Right lobe of liver (tissue), 6 donors: Measurements from ENCODE around the gene EPB41. TPM values are rescaled to one million over a fixed set of nuclear protein-coding genes. Genes with fewer than 3 reads are reported as not detected.
A peak's percentile ranks its signal among the peaks of the same experiment; 100 is the strongest.
"Not testable (repeated sequence)": the region's sequence is repeated elsewhere in the genome, so short reads cannot be mapped to it uniquely, and the experiment has no call there.

ENCODE experiments used
- ATAC-seq, 4 donors: fragments of 200-7000 bp; cut with Tn5 transposase; one replicate each; pipeline ENCODE4 v1.9.1; 2020; ENCODE audit warnings: mild to moderate bottlenecking in 4 of 4, moderate library complexity in 4 of 4
- DNase-seq, 3 donors: peaks; one replicate each; pipeline ENCODE4 v3.0.0-alpha.2; 2020
- H3K27ac ChIP-seq, 3 donors: fragments of 200-600 bp; one replicate each; pipeline ENCODE4 v1.8.0; 2022
- H3K27me3 ChIP-seq, 2 donors: fragments of 200-600 bp; one replicate each; pipeline ENCODE4 v1.8.0; 2022
- H3K36me3 ChIP-seq, 4 donors: fragments of 200-600 bp; sonication (generic) in 1 of 4; one replicate each; pipeline versions ENCODE4 v1.5.1 to v1.8.0; 2017 to 2022; ENCODE audit warnings: control low read depth in 1 of 4
- H3K4me1 ChIP-seq, 4 donors: fragments of 200-600 bp; sonication (generic) in 1 of 4; one replicate each; pipeline versions ENCODE4 v1.5.1 to v1.8.0; 2017 to 2022; ENCODE audit warnings: control low read depth in 1 of 4
- H3K4me3 ChIP-seq, 3 donors: fragments of 200-600 bp; one replicate each; pipeline ENCODE4 v1.8.0; 2022
- H3K9me3 ChIP-seq, 4 donors: fragments of 200-600 bp; sonication (generic) in 1 of 4; one replicate each; pipeline versions ENCODE4 v1.5.1 to v1.8.0; 2017 to 2022; ENCODE audit warnings: control low read depth in 1 of 4
- CTCF ChIP-seq, 4 donors: fragments of 200-600 bp in 3 of 4; fragments of 450-650 bp in 1 of 4; IDR thresholded peaks; one replicate each; pipeline versions ENCODE4 v1.5.1 to v1.8.0; 2016 to 2022; ENCODE audit warnings: antibody characterized with exemption in 4 of 4, mild to moderate bottlenecking in 2 of 4
- POLR2A ChIP-seq: fragments of 450-650 bp; IDR thresholded peaks from one replicate; pipeline ENCODE4 v1.6.1; 2017; ENCODE audit warnings: antibody characterized with exemption, mild to moderate bottlenecking
- WGBS: methylation state at CpG from one replicate; pipeline ENCODE4 v1.1.6; 2018; ENCODE audit warnings: low coverage, low lambda C conversion rate; ENCODE audit not compliant: insufficient coverage; ENCODE audit errors: missing lambda C conversion rate; 5-methylcytosine and 5-hydroxymethylcytosine counted together
- intact Hi-C, 2 donors: fragments of 100-400 bp; cut with DNase I; formaldehyde crosslinking; loops; one replicate each; pipeline versions ENCODE4 v1.11.2 to v1.14.1; 2022
- total RNA-seq, 6 experiments: library from RNA; depleted of rRNA in 2 of 6; stranded (reverse); fragments of >200 nt in 2 of 6; fragmentation: NEBNext Ultra II Directional in 3 of 6; extraction: Animal tissue kit (Norgen Biotek cat#: 25700) in 3 of 6; gene quantifications; one replicate each; pipeline versions ENCODE4 v1.1.0 to v1.2.4, GENCODE V29; 2016 to 2023
- donor health status: DM: no; HTN: yes; CAD: no.
- donor health status: DM: no; HTN: no; CAD: no.
- donor health status: DM: no; HTN: no; CAD: no.
- donor health status: DM: no; HTN: yes; CAD: no.
- donor health status: DM: no; HTN: yes; CAD: no.

The EPB41 gene
- total RNA-seq, 6 experiments from 2014 or later: 35.3 to 58.7 (median 49.2) TPM

GRCh38 chr1:29144178-29144577, 229.8 kb downstream of the EPB41 start:
- intact Hi-C loops: no loop called here
- peaks cover 0 to 37% (median 15%) of the 10 kb centered on the region in 4 donors for H3K4me1 ChIP-seq
- H3K27me3 ChIP-seq: no peaks in the 10 kb centered on the region
- no peak for TF ChIP-seq CTCF (IDR thresholded peaks at IDR 0.05)
- DNase-seq (no peak), ATAC-seq (no peak)
- H3K9me3 ChIP-seq: no peaks in the 10 kb centered on the region
- 100% methylated on average over 1 of the region's 2 CpGs for WGBS
- no peak overlapping the region for H3K27ac ChIP-seq
- H3K36me3 ChIP-seq: peaks cover 0 to 27% (median 7%) of the 10 kb centered on the region in 4 donors
- H3K4me3 ChIP-seq: no peak overlapping the region

- Histone ChIP-seq H3K4me1 (peaks cover 0 to 46% (median 15%) of the 10 kb centered on the region in 4 donors), H3K27me3 (no peaks in the 10 kb centered on the region), H3K4me3 (no peak overlapping the region), H3K36me3 (peaks cover 0 to 45% (median 10%) of the 10 kb centered on the region in 4 donors), H3K27ac (peak overlapping the region; percentile 27 to 75 (median 67)), H3K9me3 (no peaks in the 10 kb centered on the region)
- peak; percentile 82 to 90 (median 84) for ATAC-seq
- peak in 1 of 3 donors; percentile 71 for DNase-seq
- TF ChIP-seq CTCF (IDR thresholded peaks at IDR 0.05) (no peak), POLR2A (no peak)
- intact Hi-C loops: no loop called here
- 30% methylated on average over 8 of the region's 8 CpGs for WGBS
Observed at GRCh38 chr1:29145739-29146437, 231.5 kb downstream of the EPB41 start.

- DNase-seq (peak in 2 of 3 donors; percentile 76 to 78), ATAC-seq (peak; percentile 45 to 77 (median 71))
- Histone ChIP-seq H3K4me3 (no peak overlapping the region), H3K4me1 (peaks cover 0 to 49% (median 15%) of the 10 kb centered on the region in 4 donors), H3K27ac (peak overlapping the region; percentile 48 to 75 (median 51)), H3K27me3 (no peaks in the 10 kb centered on the region), H3K9me3 (no peaks in the 10 kb centered on the region), H3K36me3 (peaks cover 6 to 74% (median 29%) of the 10 kb centered on the region in 4 donors)
- no peak for TF ChIP-seq CTCF (IDR thresholded peaks at IDR 0.05)
- no peak for TF ChIP-seq POLR2A
- WGBS: 61% methylated on average over 29 of the region's 35 CpGs
- intact Hi-C loops: no loop called here
Observed at GRCh38 chr1:29148656-29149491, 234.5 kb downstream of the EPB41 start.

GRCh38 chr1:29150346-29150745, 236.0 kb downstream of the EPB41 start:
- H3K27ac ChIP-seq, ATAC-seq, H3K9me3 ChIP-seq, H3K27me3 ChIP-seq, DNase-seq, intact Hi-C loops, H3K4me3 ChIP-seq: not testable (repeated sequence)
- Histone ChIP-seq H3K36me3 (peaks cover 6 to 89% (median 42%) of the 10 kb centered on the region in 4 donors), H3K4me1 (peaks cover 0 to 45% (median 13%) of the 10 kb centered on the region in 4 donors)
- 94% methylated on average over 9 of the region's 9 CpGs for WGBS
